Glutamatergic neuron (in vitro differentiated cells): ENCODE measurements around the gene PLAC1. TPM values are rescaled to one million over a fixed set of nuclear protein-coding genes. Genes with fewer than 3 reads are reported as not detected.

Experiments
- DNase-seq: peaks from one replicate; pipeline ENCODE4 v3.0.0; 2022
- H3K27ac Mint-ChIP-seq: one replicate; pipeline ENCODE4 v1.8.0; 2020; ENCODE audit warnings: mild to moderate bottlenecking, mixed read lengths, inconsistent platforms; ENCODE audit not compliant: unreplicated experiment
- H3K27me3 Mint-ChIP-seq: one replicate; pipeline ENCODE4 v1.8.0; 2020; ENCODE audit warnings: mild to moderate bottlenecking, moderate library complexity, mixed read lengths, inconsistent platforms; ENCODE audit not compliant: unreplicated experiment
- H3K36me3 Mint-ChIP-seq: one replicate; pipeline ENCODE4 v1.8.0; 2020; ENCODE audit warnings: mild to moderate bottlenecking, mixed read lengths, inconsistent platforms; ENCODE audit not compliant: unreplicated experiment
- H3K4me1 Mint-ChIP-seq: one replicate; pipeline ENCODE4 v1.8.0; 2020; ENCODE audit warnings: mild to moderate bottlenecking, low read depth, mixed read lengths, inconsistent platforms; ENCODE audit not compliant: unreplicated experiment
- H3K4me3 Mint-ChIP-seq: one replicate; pipeline ENCODE4 v1.8.0; 2020; ENCODE audit warnings: mild to moderate bottlenecking, mixed read lengths, inconsistent platforms; ENCODE audit not compliant: unreplicated experiment
- H3K9me3 Mint-ChIP-seq: one replicate; pipeline ENCODE4 v1.8.0; 2020; ENCODE audit warnings: mild to moderate bottlenecking, moderate library complexity, mixed read lengths, inconsistent platforms; ENCODE audit not compliant: unreplicated experiment
- total RNA-seq: library from RNA; stranded (reverse); fragmentation: NEBNext Ultra II Directional; extraction: Animal tissue kit (Norgen Biotek cat#: 25700); gene quantifications from one replicate; pipeline ENCODE4 v1.2.1, GENCODE V29; 2021; ENCODE audit not compliant: unreplicated experiment
- TF ChIP-seq, protein P1 (sequence below): fragments of 200-600 bp; sonication (generic); IDR thresholded peaks from one replicate; pipeline ENCODE4 v1.5.0; 2021; ENCODE audit not compliant: partially characterized antibody, unreplicated experiment

PLAC1 gene
- total RNA-seq, 1 donor from 2014 or later = not detected

DNA sequence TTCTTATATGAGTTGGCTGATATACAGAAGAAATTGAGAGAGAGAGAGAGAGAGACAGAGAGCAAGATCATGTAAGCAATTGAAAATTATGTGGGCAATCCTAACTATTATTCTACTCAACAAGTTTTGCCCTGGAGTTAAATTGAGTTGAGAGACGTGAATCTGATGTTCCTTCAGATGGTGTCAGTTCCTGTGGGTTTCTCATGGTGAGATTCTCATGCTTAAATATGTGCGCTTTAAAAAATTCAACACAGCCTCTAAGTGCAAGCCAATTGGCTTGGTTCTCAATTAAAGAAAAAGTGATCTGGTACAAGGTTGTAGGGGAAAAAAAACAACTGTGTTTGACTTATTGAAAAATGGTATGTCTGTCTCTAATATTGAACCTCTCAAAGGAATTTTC is 35.4 kb upstream of the PLAC1 start:
- no peak overlapping the region for H3K4me3 Mint-ChIP-seq
- H3K9me3 Mint-ChIP-seq = no peaks in the 10 kb centered on the region
- no peaks in the 10 kb centered on the region for H3K36me3 Mint-ChIP-seq
- H3K4me1 Mint-ChIP-seq = no peaks in the 10 kb centered on the region
- H3K27me3 Mint-ChIP-seq = no peaks in the 10 kb centered on the region
- H3K27ac Mint-ChIP-seq = no peak overlapping the region
- TF ChIP-seq, protein P1, sequence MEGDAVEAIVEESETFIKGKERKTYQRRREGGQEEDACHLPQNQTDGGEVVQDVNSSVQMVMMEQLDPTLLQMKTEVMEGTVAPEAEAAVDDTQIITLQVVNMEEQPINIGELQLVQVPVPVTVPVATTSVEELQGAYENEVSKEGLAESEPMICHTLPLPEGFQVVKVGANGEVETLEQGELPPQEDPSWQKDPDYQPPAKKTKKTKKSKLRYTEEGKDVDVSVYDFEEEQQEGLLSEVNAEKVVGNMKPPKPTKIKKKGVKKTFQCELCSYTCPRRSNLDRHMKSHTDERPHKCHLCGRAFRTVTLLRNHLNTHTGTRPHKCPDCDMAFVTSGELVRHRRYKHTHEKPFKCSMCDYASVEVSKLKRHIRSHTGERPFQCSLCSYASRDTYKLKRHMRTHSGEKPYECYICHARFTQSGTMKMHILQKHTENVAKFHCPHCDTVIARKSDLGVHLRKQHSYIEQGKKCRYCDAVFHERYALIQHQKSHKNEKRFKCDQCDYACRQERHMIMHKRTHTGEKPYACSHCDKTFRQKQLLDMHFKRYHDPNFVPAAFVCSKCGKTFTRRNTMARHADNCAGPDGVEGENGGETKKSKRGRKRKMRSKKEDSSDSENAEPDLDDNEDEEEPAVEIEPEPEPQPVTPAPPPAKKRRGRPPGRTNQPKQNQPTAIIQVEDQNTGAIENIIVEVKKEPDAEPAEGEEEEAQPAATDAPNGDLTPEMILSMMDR = no peak
- no peak for DNase-seq

DNA sequence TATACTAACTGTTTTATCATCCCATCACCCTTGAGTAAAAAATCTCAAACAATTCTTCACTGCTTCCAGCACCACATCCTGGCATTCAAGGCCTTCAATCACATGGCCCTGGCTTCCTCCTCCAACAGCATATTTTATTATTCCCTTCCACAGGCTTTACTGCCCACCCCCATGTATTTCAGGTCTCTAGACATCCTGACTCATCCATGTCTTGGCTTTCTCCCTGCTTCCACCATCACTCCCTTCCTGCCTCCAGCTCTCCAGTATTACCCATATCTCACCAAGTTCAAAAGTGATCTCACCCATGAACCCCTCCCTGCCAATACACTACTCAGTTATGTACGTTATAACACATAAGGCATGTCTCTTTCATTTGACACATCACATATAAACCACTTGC is 34.7 kb upstream of the PLAC1 start:
- Mint-ChIP-seq H3K4me3 (no peak overlapping the region), H3K27ac (no peak overlapping the region), H3K9me3 (no peaks in the 10 kb centered on the region), H3K27me3 (no peaks in the 10 kb centered on the region), H3K36me3 (no peaks in the 10 kb centered on the region), H3K4me1 (no peaks in the 10 kb centered on the region)
- TF ChIP-seq, protein P1 = no peak
- no peak for DNase-seq

DNA sequence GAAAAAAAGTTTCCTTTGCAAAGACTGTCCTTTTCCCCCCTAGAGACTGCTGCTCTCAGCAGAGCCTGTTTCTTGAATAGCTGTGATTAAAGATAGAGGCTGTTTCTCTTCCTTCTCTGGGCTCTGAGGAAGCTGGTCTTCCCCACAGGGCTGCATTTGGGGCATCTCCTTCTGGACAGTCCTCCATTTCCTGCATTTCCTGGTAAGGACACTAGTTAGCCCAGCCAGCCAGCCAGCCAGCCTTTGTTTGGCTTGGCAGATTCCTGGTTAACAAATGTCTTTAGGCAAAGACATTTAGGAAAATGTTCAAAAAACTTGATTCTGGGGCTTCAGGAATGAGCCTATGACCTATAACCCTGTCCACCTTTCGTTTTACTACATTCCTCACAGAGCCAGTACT is 34.0 kb upstream of the PLAC1 start:
- Mint-ChIP-seq H3K27ac (no peak overlapping the region), H3K4me3 (no peak overlapping the region)

DNA sequence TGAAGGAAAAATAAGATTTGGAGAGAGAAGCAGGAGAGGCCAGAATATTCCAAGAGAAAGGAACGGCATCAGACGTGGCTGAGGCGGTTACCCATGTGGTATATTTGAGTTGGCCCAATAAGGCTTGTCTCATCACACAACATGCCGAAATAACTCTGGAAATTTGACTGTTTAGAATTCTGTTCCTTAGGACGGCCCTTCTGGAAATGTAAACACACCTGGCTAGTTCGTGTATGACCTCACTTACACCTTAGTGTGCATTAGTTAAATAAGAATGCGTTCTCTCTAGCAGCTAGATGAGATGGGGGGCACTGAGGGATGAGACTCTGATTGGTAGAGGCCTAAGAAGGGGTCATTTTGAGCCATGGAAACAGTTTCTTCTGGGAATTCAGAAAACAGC is 33.2 kb upstream of the PLAC1 start:
- H3K4me3 Mint-ChIP-seq = no peak overlapping the region
- no peak overlapping the region for H3K27ac Mint-ChIP-seq
- H3K9me3 Mint-ChIP-seq = no peaks in the 10 kb centered on the region
- H3K27me3 Mint-ChIP-seq = no peaks in the 10 kb centered on the region
- TF ChIP-seq, protein P1 = no peak
- H3K36me3 Mint-ChIP-seq = no peaks in the 10 kb centered on the region
- no peaks in the 10 kb centered on the region for H3K4me1 Mint-ChIP-seq
- DNase-seq = no peak

More for the DNA sequence above, 34.0 kb upstream of the PLAC1 start:
- no peak for DNase-seq
- H3K27me3 Mint-ChIP-seq = no peaks in the 10 kb centered on the region
- H3K9me3 Mint-ChIP-seq = no peaks in the 10 kb centered on the region
- TF ChIP-seq, protein P1 = no peak
- no peaks in the 10 kb centered on the region for H3K4me1 Mint-ChIP-seq
- H3K36me3 Mint-ChIP-seq = no peaks in the 10 kb centered on the region

DNA sequence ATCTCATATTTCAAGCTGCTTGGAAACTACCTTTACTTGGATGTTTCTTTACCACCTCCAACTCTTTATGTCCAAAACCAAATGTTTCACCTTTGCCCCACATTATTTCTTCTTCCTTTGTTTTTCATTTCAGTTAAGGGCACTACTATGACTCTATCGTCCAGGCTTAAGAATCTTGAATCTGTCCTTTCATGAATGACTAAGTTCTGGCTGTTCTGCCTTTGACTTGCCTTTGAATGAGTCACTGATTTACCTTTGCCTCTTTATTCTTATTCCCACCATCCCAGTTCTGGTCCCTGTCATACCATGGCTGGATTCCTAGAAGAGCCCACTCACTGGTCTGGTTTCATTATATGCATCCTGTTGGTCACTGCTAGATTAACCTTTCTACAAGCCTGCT is 30.6 kb upstream of the PLAC1 start:
- no peaks in the 10 kb centered on the region for H3K36me3 Mint-ChIP-seq
- no peaks in the 10 kb centered on the region for H3K4me1 Mint-ChIP-seq
- H3K4me3 Mint-ChIP-seq = no peak overlapping the region
- DNase-seq = no peak
- TF ChIP-seq, protein P1 = no peak
- no peak overlapping the region for H3K27ac Mint-ChIP-seq
- H3K9me3 Mint-ChIP-seq = no peaks in the 10 kb centered on the region
- H3K27me3 Mint-ChIP-seq = peaks cover 1% of the 10 kb centered on the region
